ENCODE measurements around the gene SP1.

DNA sequence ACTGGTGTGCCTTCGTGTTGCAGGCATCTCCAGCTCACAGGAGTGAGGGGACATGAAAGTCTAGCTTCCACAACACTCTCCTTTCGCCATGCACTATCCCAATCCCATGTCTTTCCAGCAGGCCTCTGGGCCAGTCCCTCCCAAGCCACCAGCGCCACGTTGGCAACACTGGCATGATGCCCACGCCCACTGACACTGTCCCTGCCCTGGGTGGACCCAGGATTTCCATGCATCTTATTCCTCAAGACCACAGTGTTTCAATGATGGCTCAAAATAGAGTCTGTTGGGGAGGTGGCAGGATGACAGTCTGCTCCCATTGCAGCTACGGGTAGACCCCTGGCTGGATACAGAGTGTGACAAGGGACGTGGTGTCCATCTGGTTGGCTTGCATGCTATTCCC lies 46.1 kb upstream of the SP1 start:
- TF ChIP-seq SUZ12 (IDR thresholded peaks at IDR 0.05; ENCODE audit: extremely low read depth, insufficient read depth, insufficient read length), result no peak
- no peak for TF ChIP-seq YY1 (IDR thresholded peaks at IDR 0.05; ENCODE audit: insufficient read depth, insufficient read length)
- no peak for TF ChIP-seq ZNF274 (IDR thresholded peaks at IDR 0.05; ENCODE audit: low read depth, low read length)

Measured in NT2/D1 (cell line).